Measurements from ENCODE around the gene SYT9. TPM values are rescaled to one million over a fixed set of nuclear protein-coding genes. Genes with fewer than 3 reads are reported as not detected.

Gene SYT9
- total and polyA plus RNA-seq, 4 donors = 0.05 to 5.4 (median 2.6) TPM

- Histone ChIP-seq H3K36me3 (ENCODE audit: control insufficient read depth in 4 of 4, insufficient read depth in 3 of 4, low read depth in 1 of 4, low read length in 3 of 4) (no peaks in the 10 kb centered on the region), H3K9me3 (ENCODE audit: control insufficient read depth in 4 of 4, low read length in 3 of 4) (no peaks in the 10 kb centered on the region), H3K9ac (ENCODE audit: low read depth in 1 of 2, low read length in 2 of 2) (no peak overlapping the region), H3K27ac (ENCODE audit: low read depth in 1 of 2, low read length in 2 of 2) (no peak overlapping the region), H3K4me3 (ENCODE audit: low read depth in 1 of 3, low read length in 3 of 3) (no peak overlapping the region), H3K4me1 (ENCODE audit: control insufficient read depth in 4 of 4, insufficient read depth in 4 of 4, low read length in 3 of 4) (peaks cover 0 to 3% (median 0%) of the 10 kb centered on the region in 4 donors), H3K27me3 (ENCODE audit: control insufficient read depth in 4 of 4, insufficient read depth in 4 of 4, low read length in 3 of 4) (no peaks in the 10 kb centered on the region)
- TF ChIP-seq HNF4A (conservative IDR thresholded peaks at IDR 0.05) (no peak), RXRA (IDR thresholded peaks at IDR 0.05) (no peak), TAF1 (conservative IDR thresholded peaks at IDR 0.05) (no peak), NR2F2 (IDR thresholded peaks at IDR 0.05) (no peak), GABPA (IDR thresholded peaks at IDR 0.05 in 1 of 2, conservative IDR thresholded peaks at IDR 0.05 in 1 of 2) (no peak), EGR1 (IDR thresholded peaks at IDR 0.05; ENCODE audit: low read depth in 2 of 2) (no peak), JUND (IDR thresholded peaks at IDR 0.05) (no peak), RAD21 (IDR thresholded peaks at IDR 0.05) (no peak)
- TF ChIP-seq, protein P1, sequence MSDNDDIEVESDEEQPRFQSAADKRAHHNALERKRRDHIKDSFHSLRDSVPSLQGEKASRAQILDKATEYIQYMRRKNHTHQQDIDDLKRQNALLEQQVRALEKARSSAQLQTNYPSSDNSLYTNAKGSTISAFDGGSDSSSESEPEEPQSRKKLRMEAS (IDR thresholded peaks at IDR 0.05) = no peak
- 95% methylated on average over 11 of the region's 11 CpGs for WGBS
- DNase-seq (ENCODE audit: low spot score) = no peak
These were observed 51.4 kb downstream of the SYT9 start for GRCh38 chr11:7303146-7303545.

- WGBS = 67% methylated on average over 2 of the region's 2 CpGs
- H3K27ac ChIP-seq (ENCODE audit: low read depth in 1 of 2, low read length in 2 of 2) = no peak overlapping the region
- no peak for DNase-seq (ENCODE audit: low spot score)
- no peaks in the 10 kb centered on the region for H3K9me3 ChIP-seq (ENCODE audit: control insufficient read depth in 4 of 4, low read length in 3 of 4)
- TF ChIP-seq FOXA1 (IDR thresholded peaks at IDR 0.05) = no peak
- TF ChIP-seq RAD21 (IDR thresholded peaks at IDR 0.05) = no peak
- TF ChIP-seq, protein P2, sequence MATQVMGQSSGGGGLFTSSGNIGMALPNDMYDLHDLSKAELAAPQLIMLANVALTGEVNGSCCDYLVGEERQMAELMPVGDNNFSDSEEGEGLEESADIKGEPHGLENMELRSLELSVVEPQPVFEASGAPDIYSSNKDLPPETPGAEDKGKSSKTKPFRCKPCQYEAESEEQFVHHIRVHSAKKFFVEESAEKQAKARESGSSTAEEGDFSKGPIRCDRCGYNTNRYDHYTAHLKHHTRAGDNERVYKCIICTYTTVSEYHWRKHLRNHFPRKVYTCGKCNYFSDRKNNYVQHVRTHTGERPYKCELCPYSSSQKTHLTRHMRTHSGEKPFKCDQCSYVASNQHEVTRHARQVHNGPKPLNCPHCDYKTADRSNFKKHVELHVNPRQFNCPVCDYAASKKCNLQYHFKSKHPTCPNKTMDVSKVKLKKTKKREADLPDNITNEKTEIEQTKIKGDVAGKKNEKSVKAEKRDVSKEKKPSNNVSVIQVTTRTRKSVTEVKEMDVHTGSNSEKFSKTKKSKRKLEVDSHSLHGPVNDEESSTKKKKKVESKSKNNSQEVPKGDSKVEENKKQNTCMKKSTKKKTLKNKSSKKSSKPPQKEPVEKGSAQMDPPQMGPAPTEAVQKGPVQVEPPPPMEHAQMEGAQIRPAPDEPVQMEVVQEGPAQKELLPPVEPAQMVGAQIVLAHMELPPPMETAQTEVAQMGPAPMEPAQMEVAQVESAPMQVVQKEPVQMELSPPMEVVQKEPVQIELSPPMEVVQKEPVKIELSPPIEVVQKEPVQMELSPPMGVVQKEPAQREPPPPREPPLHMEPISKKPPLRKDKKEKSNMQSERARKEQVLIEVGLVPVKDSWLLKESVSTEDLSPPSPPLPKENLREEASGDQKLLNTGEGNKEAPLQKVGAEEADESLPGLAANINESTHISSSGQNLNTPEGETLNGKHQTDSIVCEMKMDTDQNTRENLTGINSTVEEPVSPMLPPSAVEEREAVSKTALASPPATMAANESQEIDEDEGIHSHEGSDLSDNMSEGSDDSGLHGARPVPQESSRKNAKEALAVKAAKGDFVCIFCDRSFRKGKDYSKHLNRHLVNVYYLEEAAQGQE (IDR thresholded peaks at IDR 0.05) = no peak
- no peak for TF ChIP-seq JUND (IDR thresholded peaks at IDR 0.05)
- TF ChIP-seq TAF1 (conservative IDR thresholded peaks at IDR 0.05) = no peak
- no peak for TF ChIP-seq RXRA (IDR thresholded peaks at IDR 0.05)
- TF ChIP-seq ZBTB33 (IDR thresholded peaks at IDR 0.05) = no peak
- TF ChIP-seq ATF3 (IDR thresholded peaks at IDR 0.05) = no peak
- no peak for TF ChIP-seq CTCF (IDR thresholded peaks at IDR 0.05; ENCODE audit: low read depth, low read length, missing input control)
- TF ChIP-seq FOXA2 (IDR thresholded peaks at IDR 0.05) = no peak
- TF ChIP-seq NR2F2 (IDR thresholded peaks at IDR 0.05) = no peak
- no peak for TF ChIP-seq HNF4A (conservative IDR thresholded peaks at IDR 0.05)
- TF ChIP-seq EGR1 (IDR thresholded peaks at IDR 0.05; ENCODE audit: low read depth in 2 of 2) = no peak
- TF ChIP-seq, protein P1 (IDR thresholded peaks at IDR 0.05) = no peak
- no peak for TF ChIP-seq GABPA (IDR thresholded peaks at IDR 0.05 in 1 of 2, conservative IDR thresholded peaks at IDR 0.05 in 1 of 2)
- no peak for TF ChIP-seq HNF4G (IDR thresholded peaks at IDR 0.05)
- peaks cover 0 to 3% (median 0%) of the 10 kb centered on the region in 4 donors for H3K4me1 ChIP-seq (ENCODE audit: control insufficient read depth in 4 of 4, insufficient read depth in 4 of 4, low read length in 3 of 4)
- no peak overlapping the region for H3K9ac ChIP-seq (ENCODE audit: low read depth in 1 of 2, low read length in 2 of 2)
- no peak overlapping the region for H3K4me3 ChIP-seq (ENCODE audit: low read depth in 1 of 3, low read length in 3 of 3)
- H3K27me3 ChIP-seq (ENCODE audit: control insufficient read depth in 4 of 4, insufficient read depth in 4 of 4, low read length in 3 of 4) = no peaks in the 10 kb centered on the region
- no peaks in the 10 kb centered on the region for H3K36me3 ChIP-seq (ENCODE audit: control insufficient read depth in 4 of 4, insufficient read depth in 3 of 4, low read depth in 1 of 4, low read length in 3 of 4)
These were observed 55.2 kb downstream of the SYT9 start for GRCh38 chr11:7306900-7307299.

Data from liver (tissue), 9 donors.